ENCODE results near the gene GRIN1. TPM values are rescaled to one million over a fixed set of nuclear protein-coding genes. Genes with fewer than 3 reads are reported as not detected.

Gene GRIN1
- total RNA-seq, 2 experiments from 2014 or later, result 0.05 TPM; not detected in 1

DNA sequence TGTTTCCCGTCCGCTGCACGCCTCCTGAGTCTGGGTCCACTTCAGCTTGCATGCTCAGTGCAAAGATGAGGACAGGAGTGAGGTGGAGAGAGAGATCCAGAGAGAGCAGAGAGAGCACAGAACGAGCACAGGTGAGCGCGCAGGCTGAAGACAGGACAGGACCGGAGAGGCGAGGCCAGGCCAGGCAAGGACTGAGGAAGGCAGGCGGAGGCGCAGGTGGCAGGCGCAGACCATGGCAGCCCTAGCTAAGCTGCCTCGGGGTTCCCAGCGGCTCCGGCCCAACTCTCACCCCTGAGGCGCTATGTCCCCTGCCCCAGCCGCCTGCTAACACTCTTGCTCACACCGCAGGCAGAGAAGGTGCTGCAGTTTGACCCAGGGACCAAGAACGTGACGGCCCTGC is 9.7 kb downstream of the GRIN1 start:
- POLR2A ChIA-PET, result no interaction called here
- Mint-ChIP-seq H3K4me1 (peaks cover 4% of the 10 kb centered on the region), H3K27ac (no peak overlapping the region), H3K4me3 (no peak overlapping the region), H3K36me3 (ENCODE audit: low read depth) (no peaks in the 10 kb centered on the region), H3K27me3 (peaks cover 3% of the 10 kb centered on the region), H3K9me3 (no peaks in the 10 kb centered on the region)
- DNase-seq, result no peak
- CTCF ChIA-PET, result interaction anchor here (1.1 to 2.5 kb wide), 3 partner anchors 9 to 19 kb away, joined by 3 to 10 read pairs (median 9); partner anchors contain the start of gene GRIN1

DNA sequence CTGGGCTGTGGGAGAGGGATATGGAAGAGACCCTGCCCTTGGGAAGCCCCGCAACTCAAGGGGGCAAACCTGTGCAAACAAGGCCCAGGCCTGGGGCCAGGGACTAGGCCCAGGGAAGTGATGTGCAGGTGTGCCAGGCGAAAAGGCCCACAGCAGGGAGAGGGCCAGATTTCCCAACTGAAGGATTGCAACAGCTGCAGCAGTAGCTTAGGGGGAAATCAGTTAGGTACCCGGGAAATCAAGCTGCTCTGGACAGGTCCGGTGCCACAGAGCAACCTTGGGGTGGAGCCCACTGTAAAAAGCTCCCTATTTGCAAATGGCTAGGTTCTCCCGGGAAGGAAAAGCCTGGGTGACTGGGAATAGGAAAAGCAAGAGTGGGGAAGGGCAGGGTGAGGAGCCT is 10.4 kb downstream of the GRIN1 start:
- Mint-ChIP-seq H3K9me3 (no peaks in the 10 kb centered on the region), H3K27me3 (peaks cover 3% of the 10 kb centered on the region), H3K4me3 (no peak overlapping the region), H3K27ac (no peak overlapping the region), H3K4me1 (peaks cover 4% of the 10 kb centered on the region), H3K36me3 (ENCODE audit: low read depth) (no peaks in the 10 kb centered on the region)
- ChIA-PET CTCF (interaction anchor here (0.9 to 2.5 kb wide), 7 partner anchors 9 to 362 kb away, joined by 3 to 10 read pairs (median 4); partner anchors contain the start of genes GRIN1 and MAN1B1), POLR2A (no interaction called here)
- no peak for DNase-seq

DNA sequence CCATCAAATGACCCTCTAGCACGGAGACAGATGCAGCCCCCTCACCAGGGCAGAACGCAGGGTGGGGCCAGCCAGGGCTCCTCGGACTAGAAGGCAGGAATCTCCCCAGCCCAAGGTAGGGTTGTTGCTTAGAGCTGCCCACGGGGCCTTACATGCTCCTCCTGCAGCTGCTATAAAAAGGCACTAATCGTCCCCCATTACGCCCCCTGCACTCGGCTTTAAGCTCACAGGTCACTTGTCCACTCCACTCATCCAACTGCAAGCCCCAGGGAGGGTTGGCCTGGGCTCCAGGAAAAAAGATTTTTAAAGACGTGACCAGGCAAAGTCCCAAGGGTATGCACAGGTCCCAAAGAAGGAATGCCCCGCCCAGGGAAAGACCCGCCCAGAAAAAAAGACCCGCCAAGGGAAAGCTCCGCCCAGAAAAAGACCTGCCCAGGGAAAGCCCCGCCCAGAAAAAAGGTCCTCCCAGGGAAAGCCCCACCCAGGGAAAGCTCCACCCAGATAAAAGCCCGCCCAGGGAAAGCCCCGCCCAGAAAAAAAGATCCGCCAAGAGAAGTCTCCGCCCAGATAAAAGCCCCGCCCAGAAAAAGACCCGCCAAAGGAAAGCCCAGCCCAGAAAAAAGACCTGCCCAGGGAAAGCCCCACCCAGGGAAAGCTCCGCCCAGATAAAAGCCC is 11.1 kb downstream of the GRIN1 start:
- peaks cover 4% of the 10 kb centered on the region for H3K4me1 Mint-ChIP-seq
- H3K9me3 Mint-ChIP-seq, result no peaks in the 10 kb centered on the region
- no peaks in the 10 kb centered on the region for H3K36me3 Mint-ChIP-seq (ENCODE audit: low read depth)
- no peak overlapping the region for H3K4me3 Mint-ChIP-seq
- CTCF ChIA-PET, result interaction anchor here (0.9 to 2.5 kb wide), 9 partner anchors 8 to 363 kb away, joined by 3 to 10 read pairs (median 4); partner anchors contain the start of genes GRIN1 and MAN1B1
- no peak overlapping the region for H3K27ac Mint-ChIP-seq
- peaks cover 5% of the 10 kb centered on the region for H3K27me3 Mint-ChIP-seq
- DNase-seq, result no peak
- POLR2A ChIA-PET, result no interaction called here

GRCh38 chr9:137150617-137151457 is 11.9 kb downstream of the GRIN1 start:
- peak; percentile 40 for DNase-seq
- Mint-ChIP-seq H3K27ac (no peak overlapping the region), H3K4me1 (peaks cover 4% of the 10 kb centered on the region), H3K36me3 (ENCODE audit: low read depth) (no peaks in the 10 kb centered on the region), H3K4me3 (no peak overlapping the region), H3K27me3 (peaks cover 5% of the 10 kb centered on the region), H3K9me3 (no peaks in the 10 kb centered on the region)
- ChIA-PET CTCF (interaction anchor here (1.2 to 2.5 kb wide), 6 partner anchors 12 to 364 kb away, joined by 4 to 10 read pairs (median 4); partner anchors contain the start of gene GRIN1), POLR2A (no interaction called here)

DNA sequence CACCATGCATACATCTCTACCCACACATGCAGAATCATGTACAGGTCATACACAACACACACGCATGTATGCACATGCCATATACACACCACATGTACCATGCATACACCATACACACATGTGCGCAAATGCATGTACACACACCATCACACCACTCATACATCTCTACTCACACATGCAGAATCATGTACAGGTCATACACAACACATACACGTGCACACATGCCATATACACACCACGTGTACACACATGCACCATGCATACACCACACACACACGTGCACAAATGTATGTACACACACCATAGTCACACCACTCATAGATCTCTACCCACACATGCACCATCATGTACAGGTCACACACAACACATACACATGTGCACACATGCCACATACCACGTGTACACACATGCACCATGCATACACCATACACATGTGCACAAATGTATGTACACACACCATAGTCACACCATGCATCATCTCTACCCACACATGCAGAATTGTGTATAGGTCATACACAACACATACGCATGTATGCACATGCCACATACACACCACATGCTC is 14.0 kb downstream of the GRIN1 start:
- ChIA-PET CTCF (no interaction called here), POLR2A (no interaction called here)
- no peak overlapping the region for H3K4me3 Mint-ChIP-seq
- DNase-seq, result no peak
- H3K9me3 Mint-ChIP-seq, result no peaks in the 10 kb centered on the region
- H3K27ac Mint-ChIP-seq, result no peak overlapping the region
- peaks cover 9% of the 10 kb centered on the region for H3K27me3 Mint-ChIP-seq
- peaks cover 14% of the 10 kb centered on the region for H3K4me1 Mint-ChIP-seq
- H3K36me3 Mint-ChIP-seq (ENCODE audit: low read depth), result no peaks in the 10 kb centered on the region

DNA sequence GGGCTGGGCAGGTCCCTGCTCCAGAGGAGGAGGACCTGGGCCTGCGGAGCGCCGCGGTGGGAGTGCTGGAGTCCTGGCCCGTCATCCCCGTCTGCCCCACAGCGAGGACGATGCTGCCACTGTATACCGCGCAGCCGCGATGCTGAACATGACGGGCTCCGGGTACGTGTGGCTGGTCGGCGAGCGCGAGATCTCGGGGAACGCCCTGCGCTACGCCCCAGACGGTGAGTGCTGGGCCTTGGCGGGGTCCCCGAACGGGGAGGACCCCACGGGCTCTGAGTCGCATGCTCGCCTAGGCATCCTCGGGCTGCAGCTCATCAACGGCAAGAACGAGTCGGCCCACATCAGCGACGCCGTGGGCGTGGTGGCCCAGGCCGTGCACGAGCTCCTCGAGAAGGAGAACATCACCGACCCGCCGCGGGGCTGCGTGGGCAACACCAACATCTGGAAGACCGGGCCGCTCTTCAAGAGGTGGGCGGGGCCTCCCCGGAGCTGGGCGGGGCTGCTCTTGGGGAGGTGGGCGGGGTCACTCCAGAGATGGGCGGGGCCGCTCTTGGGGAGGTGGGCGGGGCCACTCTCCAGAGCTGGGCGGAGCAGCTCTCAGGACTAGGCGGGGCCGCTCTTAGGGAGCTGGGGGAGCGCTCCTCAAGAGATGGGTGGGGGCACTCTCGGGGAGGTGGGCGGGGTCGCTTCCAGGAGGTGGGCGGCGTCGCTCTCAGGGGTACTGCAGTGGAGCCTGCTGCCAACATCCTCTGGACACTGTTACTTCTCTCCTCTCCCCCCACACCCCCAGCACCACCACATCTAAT is 17.8 kb downstream of the GRIN1 start:
- H3K27me3 Mint-ChIP-seq, result peaks cover 28% of the 10 kb centered on the region
- peak; percentile 52 for DNase-seq
- peaks cover 22% of the 10 kb centered on the region for H3K4me1 Mint-ChIP-seq
- POLR2A ChIA-PET, result no interaction called here
- no peak overlapping the region for H3K27ac Mint-ChIP-seq
- no peaks in the 10 kb centered on the region for H3K36me3 Mint-ChIP-seq (ENCODE audit: low read depth)
- CTCF ChIA-PET, result interaction anchor here (0.6 to 1.4 kb wide), 10 partner anchors 13 to 1116 kb away, joined by 3 to 5 read pairs (median 3); partner anchors contain the start of genes ANAPC2, NOXA1, NRARP and SSNA1
- H3K9me3 Mint-ChIP-seq, result no peaks in the 10 kb centered on the region
- H3K4me3 Mint-ChIP-seq, result peak overlapping the region; percentile 43

- Mint-ChIP-seq H3K4me1 (peaks cover 22% of the 10 kb centered on the region), H3K27me3 (peaks cover 32% of the 10 kb centered on the region), H3K36me3 (ENCODE audit: low read depth) (no peaks in the 10 kb centered on the region), H3K27ac (no peak overlapping the region), H3K9me3 (no peaks in the 10 kb centered on the region), H3K4me3 (no peak overlapping the region)
- DNase-seq, result no peak
- CTCF ChIA-PET, result interaction anchor here (0.8 to 1.4 kb wide), 8 partner anchors 9 to 144 kb away, joined by 3 read pairs; partner anchors contain the start of gene NRARP
- POLR2A ChIA-PET, result no interaction called here
These were observed 18.9 kb downstream of the GRIN1 start for GRCh38 chr9:137157618-137158415.

GRCh38 chr9:137158625-137159024 is 19.7 kb downstream of the GRIN1 start:
- H3K9me3 Mint-ChIP-seq, result no peaks in the 10 kb centered on the region
- H3K27me3 Mint-ChIP-seq, result peaks cover 35% of the 10 kb centered on the region
- DNase-seq, result no peak
- H3K27ac Mint-ChIP-seq, result no peak overlapping the region
- no peak overlapping the region for H3K4me3 Mint-ChIP-seq
- H3K36me3 Mint-ChIP-seq (ENCODE audit: low read depth), result no peaks in the 10 kb centered on the region
- peaks cover 22% of the 10 kb centered on the region for H3K4me1 Mint-ChIP-seq
- ChIA-PET CTCF (interaction anchor here (1.1 to 1.2 kb wide), 2 partner anchors 9 to 20 kb away, joined by 3 read pairs; no protein-coding TSS in a partner anchor), POLR2A (no interaction called here)

GRCh38 chr9:137159105-137160053 is 20.4 kb downstream of the GRIN1 start:
- POLR2A ChIA-PET, result no interaction called here
- no peak overlapping the region for H3K27ac Mint-ChIP-seq
- no peak overlapping the region for H3K4me3 Mint-ChIP-seq

DNA sequence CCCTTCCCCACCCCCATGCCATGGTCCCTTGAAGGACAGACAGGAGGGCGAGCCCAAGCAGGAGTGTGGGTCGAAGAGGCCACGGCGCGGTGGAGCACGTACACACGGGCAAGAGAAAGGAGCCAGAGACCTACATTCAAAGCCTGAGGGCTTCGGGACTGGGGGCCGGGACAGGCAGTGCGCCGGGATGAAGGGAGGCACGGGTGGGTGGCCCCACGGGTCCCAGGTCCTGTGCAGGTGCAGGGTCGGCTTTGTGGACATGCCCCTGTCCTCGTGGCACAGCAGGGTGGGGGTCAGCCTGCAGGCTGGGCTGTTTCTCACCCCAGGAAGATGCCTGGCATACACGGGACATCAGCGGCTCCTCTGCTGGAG is 21.1 kb downstream of the GRIN1 start:
- no peaks in the 10 kb centered on the region for H3K9me3 Mint-ChIP-seq
- H3K36me3 Mint-ChIP-seq (ENCODE audit: low read depth), result no peaks in the 10 kb centered on the region
- H3K27me3 Mint-ChIP-seq, result peaks cover 33% of the 10 kb centered on the region
- no peak for DNase-seq
- no peak overlapping the region for H3K4me3 Mint-ChIP-seq
- ChIA-PET POLR2A (no interaction called here), CTCF (no interaction called here)
- peaks cover 22% of the 10 kb centered on the region for H3K4me1 Mint-ChIP-seq
- no peak overlapping the region for H3K27ac Mint-ChIP-seq

More at GRCh38 chr9:137159105-137160053, 20.4 kb downstream of the GRIN1 start:
- CTCF ChIA-PET, result no interaction called here
- H3K4me1 Mint-ChIP-seq, result peaks cover 22% of the 10 kb centered on the region
- no peaks in the 10 kb centered on the region for H3K9me3 Mint-ChIP-seq
- no peak for DNase-seq
- H3K36me3 Mint-ChIP-seq (ENCODE audit: low read depth), result no peaks in the 10 kb centered on the region
- peaks cover 35% of the 10 kb centered on the region for H3K27me3 Mint-ChIP-seq

All from activated CD4-positive, alpha-beta T cell treated with anti-CD3 and anti-CD28 coated beads, Interleukin-2, amount 10 ng/mL, durations not matched to agents 7 days and 5 days (primary cell).